Neural cell (in vitro differentiated cells): Measurements from ENCODE around the gene RPS2. TPM values are rescaled to one million over a fixed set of nuclear protein-coding genes. Genes with fewer than 3 reads are reported as not detected.

Experiments
- H2AFZ ChIP-seq: fragments of 200-600, 300-800 bp; sonication (generic), shearing (Covaris generic); 2 replicates; pipeline ENCODE4 v1.6.0; 2014; ENCODE audit warnings: low read depth, mild to moderate bottlenecking, antibody characterized with exemption, low read length, moderate library complexity
- H3F3A ChIP-seq: fragments of 200-600 bp; shearing (Covaris generic); 2 replicates; pipeline ENCODE4 v1.6.1; 2016; ENCODE audit warnings: mild to moderate bottlenecking, moderate library complexity, mixed read lengths, antibody characterized with exemption, low read length; ENCODE audit not compliant: insufficient read depth, poor library complexity, severe bottlenecking
- H3K27ac ChIP-seq: fragments of 200-600, 300-800 bp; sonication (generic), shearing (Covaris generic); 2 replicates; pipeline ENCODE4 v1.5.1; 2014; ENCODE audit warnings: mild to moderate bottlenecking, low read length, moderate library complexity
- H3K27me3 ChIP-seq: fragments of 300-800, 200-600 bp; sonication (generic), shearing (Covaris generic); 2 replicates; pipeline ENCODE4 v1.6.0; 2014; ENCODE audit warnings: mild to moderate bottlenecking, low read depth, low read length, moderate library complexity; ENCODE audit not compliant: insufficient read depth
- H3K36me3 ChIP-seq: fragments of 300-800, 200-600 bp; sonication (generic), shearing (Covaris generic); 2 replicates; pipeline ENCODE4 v1.5.1; 2014; ENCODE audit warnings: mild to moderate bottlenecking, antibody characterized with exemption, low read length, moderate library complexity; ENCODE audit not compliant: insufficient read depth
- H3K4me2 ChIP-seq: fragments of 300-800, 200-600 bp; sonication (generic), shearing (Covaris generic); 2 replicates; pipeline ENCODE4 v1.6.0; 2014; ENCODE audit warnings: mild to moderate bottlenecking, low read length
- H3K4me3 ChIP-seq: fragments of 300-800, 200-600 bp; sonication (generic), shearing (Covaris generic); 2 replicates; pipeline ENCODE4 v1.5.1; 2014; ENCODE audit warnings: mild to moderate bottlenecking, low read length, moderate library complexity
- H3K79me2 ChIP-seq: fragments of 200-600 bp; shearing (Covaris generic); replicated peaks from 2 replicates; pipeline ENCODE4 v1.6.0; 2014; ENCODE audit warnings: mild to moderate bottlenecking, low read length, moderate library complexity; ENCODE audit not compliant: insufficient read depth
- H3K9ac ChIP-seq: fragments of 300-800, 200-600 bp; sonication (generic), shearing (Covaris generic); 2 replicates; pipeline ENCODE4 v1.6.1; 2016; ENCODE audit warnings: mild to moderate bottlenecking, low read length, mixed read lengths
- H3K9me2 ChIP-seq: fragments of 200-600 bp; shearing (Covaris generic); 2 replicates; pipeline ENCODE4 v1.6.1; 2016; ENCODE audit warnings: mild to moderate bottlenecking, low read length, mixed read lengths; ENCODE audit not compliant: insufficient read depth
- H3K9me3 ChIP-seq: fragments of 200-600, 300-800 bp; sonication (generic), shearing (Covaris generic); 2 replicates; pipeline ENCODE4 v1.6.1; 2016; ENCODE audit warnings: mild to moderate bottlenecking, mixed run types, low read length, moderate library complexity, mixed read lengths
- H4K20me1 ChIP-seq: fragments of 200-600 bp; shearing (Covaris generic); 2 replicates; pipeline ENCODE4 v1.6.1; 2016; ENCODE audit warnings: mild to moderate bottlenecking, mixed run types; ENCODE audit not compliant: insufficient read depth
- CTCF ChIP-seq: fragments of 450-650 bp; IDR thresholded peaks from 2 replicates; pipeline ENCODE4 v1.5.1; 2014; ENCODE audit warnings: antibody characterized with exemption, mild to moderate bottlenecking, moderate library complexity; ENCODE audit not compliant: poor library complexity, severe bottlenecking
- EP300 ChIP-seq: fragments of 450-650 bp; conservative IDR thresholded peaks from 2 replicates; pipeline ENCODE4 v1.6.1; 2014; ENCODE audit warnings: antibody characterized with exemption, mild to moderate bottlenecking, moderate library complexity; ENCODE audit not compliant: poor library complexity, severe bottlenecking
- EZH2 ChIP-seq: fragments of 200-600, 300-800 bp; shearing (Covaris generic), sonication (generic); IDR thresholded peaks from 2 replicates; pipeline ENCODE4 v1.6.1; 2014; ENCODE audit warnings: antibody characterized with exemption, low read length, borderline replicate concordance, mild to moderate bottlenecking; ENCODE audit not compliant: insufficient read depth, poor library complexity, severe bottlenecking
- MXI1 ChIP-seq: fragments of 450-650 bp; conservative IDR thresholded peaks from 2 replicates; pipeline ENCODE4 v1.6.1; 2014; ENCODE audit warnings: antibody characterized with exemption, mild to moderate bottlenecking; ENCODE audit not compliant: poor library complexity, severe bottlenecking
- POLR2AphosphoS5 ChIP-seq: IDR thresholded peaks from 2 replicates; pipeline ENCODE4 v1.6.1; 2012
- RAD21 ChIP-seq: fragments of 450-650 bp; conservative IDR thresholded peaks from 2 replicates; pipeline ENCODE4 v1.6.1; 2014; ENCODE audit warnings: antibody characterized with exemption, mild to moderate bottlenecking, moderate library complexity
- REST ChIP-seq: IDR thresholded peaks from 2 replicates; pipeline ENCODE4 v1.6.1; 2012; ENCODE audit warnings: borderline replicate concordance
- SMC3 ChIP-seq: fragments of 450-650 bp; conservative IDR thresholded peaks from 2 replicates; pipeline ENCODE4 v1.6.1; 2014; ENCODE audit warnings: antibody characterized with exemption, mild to moderate bottlenecking, moderate library complexity; ENCODE audit not compliant: poor library complexity
- TAF1 ChIP-seq: IDR thresholded peaks from 2 replicates; pipeline ENCODE4 v1.6.1; 2012; ENCODE audit warnings: low read depth
- polyA plus RNA-seq: library from polyadenylated mRNA; depleted of rRNA; stranded (reverse); fragments of >200 nt; gene quantifications from 2 replicates; pipeline ENCODE4 v1.2.3, GENCODE V29; 2014

RPS2 gene
- polyA plus RNA-seq, 1 donor from 2014 or later = 1,393 TPM

- no peak for TF ChIP-seq EZH2
- no peak for TF ChIP-seq EP300
- no peak for TF ChIP-seq CTCF
- TF ChIP-seq MXI1 = no peak
- no peak for TF ChIP-seq TAF1
- TF ChIP-seq RAD21 = no peak
- no peak for TF ChIP-seq SMC3
- TF ChIP-seq REST = no peak
- TF ChIP-seq POLR2AphosphoS5 = no peak
- Histone ChIP-seq H3K27me3 (no peaks in the 10 kb centered on the region), H3K79me2 (peaks cover 12% of the 10 kb centered on the region), H2AFZ (peak overlapping the region; percentile 36), H3F3A (no peaks in the 10 kb centered on the region), H3K9me2 (no peaks in the 10 kb centered on the region), H4K20me1 (no peaks in the 10 kb centered on the region), H3K4me3 (peak overlapping the region; percentile 88), H3K36me3 (no peaks in the 10 kb centered on the region), H3K9me3 (no peaks in the 10 kb centered on the region), H3K4me2 (peak overlapping the region; percentile 80), H3K27ac (peak overlapping the region; percentile 80), H3K9ac (peak overlapping the region; percentile 89)
Measured at GRCh38 chr16:1965396-1966001, 873 bp upstream of the RPS2 start.

GRCh38 chr16:1963806-1964505 lies 670 bp downstream of the RPS2 start:
- peak overlapping the region; percentile 88 for H3K4me3 ChIP-seq
- no peaks in the 10 kb centered on the region for H3F3A ChIP-seq
- peak overlapping the region; percentile 80 for H3K27ac ChIP-seq
- H3K79me2 ChIP-seq = peaks cover 19% of the 10 kb centered on the region
- no peaks in the 10 kb centered on the region for H4K20me1 ChIP-seq
- H3K9me2 ChIP-seq = no peaks in the 10 kb centered on the region
- TF ChIP-seq SMC3 (peak; percentile 45), EP300 (no peak), REST (no peak), CTCF (peak; percentile 61), RAD21 (peak; percentile 27)
- H3K36me3 ChIP-seq = no peaks in the 10 kb centered on the region
- no peaks in the 10 kb centered on the region for H3K9me3 ChIP-seq
- H3K9ac ChIP-seq = peak overlapping the region; percentile 89
- H3K4me2 ChIP-seq = peak overlapping the region; percentile 94
- H2AFZ ChIP-seq = no peak overlapping the region
- no peaks in the 10 kb centered on the region for H3K27me3 ChIP-seq
